VCaP (cell line): Measurements from ENCODE around the gene RECK.
A peak's percentile ranks its signal among the peaks of the same experiment; 100 is the strongest.

ENCODE experiments used
- H3K27ac ChIP-seq: fragments of 450-650 bp; 2 replicates; pipeline ENCODE4 v1.5.1; 2017
- TF ChIP-seq, protein P1 (sequence below): fragments of 450-650 bp; conservative IDR thresholded peaks from 2 replicates; pipeline ENCODE4 v1.5.1; 2017; ENCODE audit warnings: mild to moderate bottlenecking, moderate library complexity

The RECK gene

GRCh38 chr9:36017278-36017677 is 19.4 kb upstream of the RECK start:
- no peak overlapping the region for H3K27ac ChIP-seq
- TF ChIP-seq, protein P1, sequence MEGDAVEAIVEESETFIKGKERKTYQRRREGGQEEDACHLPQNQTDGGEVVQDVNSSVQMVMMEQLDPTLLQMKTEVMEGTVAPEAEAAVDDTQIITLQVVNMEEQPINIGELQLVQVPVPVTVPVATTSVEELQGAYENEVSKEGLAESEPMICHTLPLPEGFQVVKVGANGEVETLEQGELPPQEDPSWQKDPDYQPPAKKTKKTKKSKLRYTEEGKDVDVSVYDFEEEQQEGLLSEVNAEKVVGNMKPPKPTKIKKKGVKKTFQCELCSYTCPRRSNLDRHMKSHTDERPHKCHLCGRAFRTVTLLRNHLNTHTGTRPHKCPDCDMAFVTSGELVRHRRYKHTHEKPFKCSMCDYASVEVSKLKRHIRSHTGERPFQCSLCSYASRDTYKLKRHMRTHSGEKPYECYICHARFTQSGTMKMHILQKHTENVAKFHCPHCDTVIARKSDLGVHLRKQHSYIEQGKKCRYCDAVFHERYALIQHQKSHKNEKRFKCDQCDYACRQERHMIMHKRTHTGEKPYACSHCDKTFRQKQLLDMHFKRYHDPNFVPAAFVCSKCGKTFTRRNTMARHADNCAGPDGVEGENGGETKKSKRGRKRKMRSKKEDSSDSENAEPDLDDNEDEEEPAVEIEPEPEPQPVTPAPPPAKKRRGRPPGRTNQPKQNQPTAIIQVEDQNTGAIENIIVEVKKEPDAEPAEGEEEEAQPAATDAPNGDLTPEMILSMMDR = no peak

GRCh38 chr9:36018129-36018528 is 18.6 kb upstream of the RECK start:
- H3K27ac ChIP-seq = no peak overlapping the region
- TF ChIP-seq, protein P1 = no peak

DNA sequence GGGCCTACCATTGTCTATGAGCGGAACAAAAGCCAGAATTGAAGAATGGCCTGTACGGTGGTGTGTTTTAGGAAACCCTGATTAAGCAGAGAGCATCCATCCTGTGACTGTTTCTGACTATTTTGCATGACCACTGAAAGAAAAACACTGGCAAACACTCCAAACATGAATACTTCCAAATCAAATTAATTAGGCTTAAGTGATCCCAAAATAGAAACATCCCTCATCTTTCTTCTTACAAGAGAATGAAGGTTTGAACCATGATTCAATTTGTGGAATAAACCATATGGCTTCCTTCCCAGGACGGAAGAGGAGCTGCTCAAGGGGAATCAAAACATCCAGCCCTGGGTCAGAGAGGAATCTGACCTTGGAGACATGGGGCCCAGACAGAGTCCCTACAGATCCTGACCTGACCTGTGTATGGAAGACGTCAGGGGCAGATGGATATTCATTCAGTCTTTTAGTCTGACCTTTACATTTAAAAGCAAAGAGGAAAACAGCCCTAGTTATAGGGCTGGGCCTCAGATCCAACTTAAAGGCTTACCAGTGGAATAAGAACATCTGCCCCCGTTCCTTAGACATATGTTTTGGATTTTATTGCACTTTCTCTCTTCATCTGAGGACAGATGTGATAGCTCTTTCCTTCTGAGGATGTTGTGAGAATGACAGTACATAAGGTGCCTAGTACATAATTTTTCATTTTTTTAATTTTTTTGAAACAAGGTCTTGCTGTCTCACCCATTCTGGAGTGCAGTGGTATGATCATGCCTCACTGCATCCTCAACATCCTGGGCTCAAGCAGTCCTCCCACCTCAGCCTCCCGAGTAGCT is 17.6 kb upstream of the RECK start:
- TF ChIP-seq, protein P1 = no peak
- no peak overlapping the region for H3K27ac ChIP-seq

DNA sequence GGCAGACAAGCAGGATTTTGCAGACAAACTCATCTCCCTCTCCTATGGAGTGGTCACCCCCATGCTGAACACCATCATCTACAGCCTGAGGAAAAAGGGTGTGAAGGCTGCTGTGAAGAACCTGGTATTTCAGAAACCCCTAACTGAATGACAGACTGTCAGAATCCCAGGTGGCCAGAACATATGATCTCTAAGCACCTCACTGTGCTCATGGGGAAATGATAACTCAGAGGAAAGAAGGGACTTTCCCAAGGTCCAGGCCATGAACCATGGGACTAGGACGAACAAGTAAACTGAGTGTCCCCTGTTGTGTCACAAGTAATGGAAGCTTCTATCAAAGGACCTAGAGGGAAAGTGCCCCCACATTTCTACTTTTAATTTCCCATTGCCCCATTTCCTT is 14.7 kb upstream of the RECK start:
- TF ChIP-seq, protein P1 = no peak
- H3K27ac ChIP-seq = no peak overlapping the region

- H3K27ac ChIP-seq = no peak overlapping the region
- TF ChIP-seq, protein P1 = peak; percentile 97
Observed at GRCh38 chr9:36023260-36024048, 13.3 kb upstream of the RECK start.

DNA sequence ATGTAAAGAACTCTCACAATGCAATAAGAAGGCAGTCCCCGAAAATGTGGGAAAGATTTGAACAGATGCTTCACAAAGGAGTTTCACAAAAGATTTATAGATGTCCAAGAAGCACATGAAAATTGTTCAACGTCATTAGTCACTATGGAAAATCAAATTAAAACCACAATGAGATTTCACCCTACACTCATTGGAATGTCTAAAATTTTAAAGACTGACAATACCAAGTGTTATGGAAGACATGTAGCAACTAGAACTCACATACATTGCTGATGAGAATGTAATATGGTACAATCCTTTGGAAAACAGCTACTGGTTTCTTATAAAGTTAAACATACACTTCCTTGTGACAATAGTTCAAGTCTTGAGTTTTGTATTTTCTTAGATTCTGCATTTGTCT is 11.0 kb upstream of the RECK start:
- H3K27ac ChIP-seq = no peak overlapping the region
- TF ChIP-seq, protein P1 = no peak

GRCh38 chr9:36029202-36029601 is 7.5 kb upstream of the RECK start:
- no peak overlapping the region for H3K27ac ChIP-seq
- TF ChIP-seq, protein P1 = no peak
